Measurements from ENCODE around the gene TLCD3B.

The TLCD3B gene

GRCh38 chr16:29990034-29990433 is 41.0 kb downstream of the TLCD3B start:
- DNase-seq (ENCODE audit: low read depth in 3 of 3, low spot score in 1 of 3) = no peak

DNA sequence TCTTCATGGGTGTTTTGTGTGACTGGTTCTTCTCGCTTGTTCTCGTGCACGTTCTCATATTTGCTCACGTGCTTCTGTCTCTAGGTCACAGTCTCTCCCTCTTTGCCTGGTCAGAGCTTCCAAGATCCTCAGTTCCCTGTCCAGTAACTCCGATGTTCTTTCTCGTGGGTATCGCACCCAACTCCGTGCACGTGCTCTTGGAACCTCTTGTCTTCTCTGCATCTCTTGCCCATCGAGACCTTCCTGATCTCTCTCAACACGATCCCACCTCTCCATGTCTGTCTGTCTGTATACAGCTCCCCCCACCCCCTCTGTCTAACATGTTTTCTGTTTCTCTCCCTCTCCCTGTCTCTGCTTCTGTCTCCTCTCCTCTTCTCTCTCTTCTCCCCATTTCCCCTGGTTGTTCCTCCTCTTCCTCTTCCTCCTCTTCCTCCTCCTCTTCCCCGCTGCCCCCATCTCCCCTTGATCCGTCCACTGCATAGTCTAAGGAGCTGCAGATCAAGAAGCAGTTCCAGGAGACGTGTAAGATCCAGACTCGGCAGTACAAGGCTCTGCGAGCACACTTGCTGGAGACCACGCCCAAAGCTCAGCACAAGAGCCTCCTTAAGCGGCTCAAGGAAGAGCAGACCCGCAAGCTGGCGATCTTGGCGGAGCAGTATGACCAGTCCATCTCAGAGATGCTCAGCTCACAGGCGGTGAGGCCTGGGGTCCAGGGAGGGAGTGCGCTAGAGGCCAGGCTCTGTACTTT is 41.8 kb downstream of the TLCD3B start:
- no peak for DNase-seq (ENCODE audit: low read depth in 3 of 3, low spot score in 1 of 3)

- DNase-seq (ENCODE audit: low read depth in 3 of 3, low spot score in 1 of 3) = no peak
Observed at GRCh38 chr16:29988346-29989075, 42.6 kb downstream of the TLCD3B start.

DNA sequence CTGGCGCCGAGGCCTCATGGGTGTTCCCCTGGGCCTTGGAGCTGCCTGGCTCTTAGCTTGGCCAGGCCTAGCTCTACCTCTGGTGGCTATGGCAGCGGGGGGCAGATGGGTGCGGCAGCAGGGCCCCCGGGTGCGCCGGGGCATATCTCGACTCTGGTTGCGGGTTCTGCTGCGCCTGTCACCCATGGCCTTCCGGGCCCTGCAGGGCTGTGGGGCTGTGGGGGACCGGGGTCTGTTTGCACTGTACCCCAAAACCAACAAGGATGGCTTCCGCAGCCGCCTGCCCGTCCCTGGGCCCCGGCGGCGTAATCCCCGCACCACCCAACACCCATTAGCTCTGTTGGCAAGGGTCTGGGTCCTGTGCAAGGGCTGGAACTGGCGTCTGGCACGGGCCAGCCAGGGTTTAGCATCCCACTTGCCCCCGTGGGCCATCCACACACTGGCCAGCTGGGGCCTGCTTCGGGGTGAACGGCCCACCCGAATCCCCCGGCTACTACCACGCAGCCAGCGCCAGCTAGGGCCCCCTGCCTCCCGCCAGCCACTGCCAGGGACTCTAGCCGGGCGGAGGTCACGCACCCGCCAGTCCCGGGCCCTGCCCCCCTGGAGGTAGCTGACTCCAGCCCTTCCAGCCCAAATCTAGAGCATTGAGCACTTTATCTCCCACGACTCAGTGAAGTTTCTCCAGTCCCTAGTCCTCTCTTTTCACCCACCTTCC is 43.5 kb downstream of the TLCD3B start:
- DNase-seq (ENCODE audit: low read depth in 3 of 3, low spot score in 1 of 3) = no peak

DNA sequence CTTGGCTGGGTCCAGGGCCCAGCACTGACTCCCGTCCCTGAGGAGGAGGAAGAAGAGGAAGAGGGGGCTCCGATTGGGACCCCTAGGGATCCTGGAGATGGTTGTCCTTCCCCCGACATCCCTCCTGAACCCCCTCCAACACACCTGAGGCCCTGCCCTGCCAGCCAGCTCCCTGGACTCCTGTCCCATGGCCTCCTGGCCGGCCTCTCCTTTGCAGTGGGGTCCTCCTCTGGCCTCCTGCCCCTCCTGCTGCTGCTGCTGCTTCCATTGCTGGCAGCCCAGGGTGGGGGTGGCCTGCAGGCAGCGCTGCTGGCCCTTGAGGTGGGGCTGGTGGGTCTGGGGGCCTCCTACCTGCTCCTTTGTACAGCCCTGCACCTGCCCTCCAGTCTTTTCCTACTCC is 44.1 kb downstream of the TLCD3B start:
- no peak for DNase-seq (ENCODE audit: low read depth in 3 of 3, low spot score in 1 of 3)

DNA sequence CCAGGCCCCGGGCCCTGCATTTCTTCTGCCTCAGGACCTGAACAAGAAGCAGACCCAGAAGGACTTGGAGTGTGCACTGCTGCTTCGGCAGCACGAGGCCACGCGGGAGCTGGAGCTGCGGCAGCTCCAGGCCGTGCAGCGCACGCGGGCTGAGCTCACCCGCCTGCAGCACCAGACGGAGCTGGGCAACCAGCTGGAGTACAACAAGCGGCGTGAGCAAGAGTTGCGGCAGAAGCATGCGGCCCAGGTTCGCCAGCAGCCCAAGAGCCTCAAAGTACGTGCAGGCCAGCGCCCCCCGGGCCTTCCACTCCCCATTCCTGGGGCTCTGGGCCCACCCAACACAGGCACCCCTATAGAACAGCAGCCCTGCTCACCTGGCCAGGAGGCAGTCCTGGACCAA is 44.8 kb downstream of the TLCD3B start:
- DNase-seq (ENCODE audit: low read depth in 3 of 3, low spot score in 1 of 3) = no peak

GRCh38 chr16:29985271-29985811 is 45.7 kb downstream of the TLCD3B start:
- DNase-seq (ENCODE audit: low read depth in 3 of 3, low spot score in 1 of 3) = no peak

GRCh38 chr16:29984764-29985147 is 46.3 kb downstream of the TLCD3B start:
- no peak for DNase-seq (ENCODE audit: low read depth in 3 of 3, low spot score in 1 of 3)

- DNase-seq (ENCODE audit: low read depth in 3 of 3, low spot score in 1 of 3) = no peak
Observed at GRCh38 chr16:29984137-29984763, 46.8 kb downstream of the TLCD3B start.

GRCh38 chr16:29983420-29984136 is 47.5 kb downstream of the TLCD3B start:
- no peak for DNase-seq (ENCODE audit: low read depth in 3 of 3, low spot score in 1 of 3)

DNA sequence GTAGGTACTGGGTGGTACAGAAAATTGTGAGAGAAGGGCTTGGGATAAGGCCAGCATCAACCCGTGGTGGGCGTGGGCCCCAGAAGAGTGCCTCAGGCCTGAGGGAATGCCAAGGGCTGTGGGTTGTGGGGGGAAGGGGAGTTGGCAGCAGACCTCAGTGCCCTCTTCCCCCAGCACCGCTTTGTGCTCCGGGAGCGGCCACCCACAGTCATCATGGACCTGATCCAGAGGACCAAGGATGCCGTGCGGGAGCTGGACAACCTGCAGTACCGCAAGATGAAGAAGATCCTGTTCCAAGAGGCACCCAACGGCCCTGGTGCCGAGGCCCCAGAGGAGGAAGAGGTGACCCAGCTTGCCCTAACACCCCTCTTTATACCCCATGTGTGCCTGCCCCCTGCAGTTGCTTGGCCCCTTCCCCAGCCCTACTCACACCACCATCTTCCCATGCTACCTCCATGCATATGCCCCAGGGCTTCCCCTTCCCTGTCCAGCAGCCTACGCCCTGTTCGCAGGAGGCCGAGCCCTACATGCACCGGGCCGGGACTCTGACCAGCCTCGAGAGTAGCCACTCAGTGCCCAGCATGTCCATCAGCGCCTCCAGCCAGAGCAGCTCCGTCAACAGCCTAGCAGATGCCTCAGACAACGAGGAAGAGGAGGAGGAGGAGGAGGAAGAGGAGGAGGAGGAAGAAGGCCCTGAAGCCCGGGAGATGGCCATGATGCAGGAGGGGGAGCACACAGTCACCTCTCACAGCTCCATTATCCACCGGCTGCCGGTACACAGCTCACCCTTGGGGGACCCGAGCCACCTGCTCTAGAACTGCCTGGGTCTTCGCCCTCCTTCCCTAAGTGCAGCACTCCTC is 48.3 kb downstream of the TLCD3B start:
- no peak for DNase-seq (ENCODE audit: low read depth in 3 of 3, low spot score in 1 of 3)

DNA sequence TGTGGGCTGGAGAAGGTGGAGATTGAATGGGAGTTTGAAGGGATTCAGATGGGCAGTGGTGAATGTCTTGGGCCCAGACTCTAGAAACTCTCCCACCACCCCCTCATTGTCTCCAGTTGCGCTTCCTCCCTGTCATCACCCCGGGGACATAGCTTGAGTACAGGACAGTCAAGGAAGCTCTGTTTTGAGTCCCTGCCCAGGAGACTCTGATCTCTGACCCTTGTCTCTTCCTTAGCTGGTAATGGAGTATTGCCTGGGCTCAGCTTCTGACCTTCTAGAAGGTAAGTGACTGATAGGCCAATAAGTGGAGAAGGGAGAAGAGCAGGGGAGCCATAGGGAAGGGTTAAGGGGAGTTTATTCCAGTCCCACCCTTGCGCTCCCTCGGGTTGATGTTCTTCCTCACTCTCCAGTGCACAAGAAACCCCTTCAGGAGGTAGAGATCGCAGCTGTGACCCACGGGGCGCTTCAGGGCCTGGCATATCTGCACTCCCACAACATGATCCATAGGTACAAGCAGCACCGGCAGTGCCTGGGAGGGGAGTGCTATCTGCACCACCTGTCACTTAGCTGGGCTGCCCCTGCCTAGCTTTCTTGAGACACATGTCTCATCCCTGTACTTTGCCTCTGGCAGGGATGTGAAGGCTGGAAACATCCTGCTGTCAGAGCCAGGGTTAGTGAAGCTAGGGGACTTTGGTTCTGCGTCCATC is 52.4 kb downstream of the TLCD3B start:
- no peak for DNase-seq (ENCODE audit: low read depth in 3 of 3, low spot score in 1 of 3)

DNA sequence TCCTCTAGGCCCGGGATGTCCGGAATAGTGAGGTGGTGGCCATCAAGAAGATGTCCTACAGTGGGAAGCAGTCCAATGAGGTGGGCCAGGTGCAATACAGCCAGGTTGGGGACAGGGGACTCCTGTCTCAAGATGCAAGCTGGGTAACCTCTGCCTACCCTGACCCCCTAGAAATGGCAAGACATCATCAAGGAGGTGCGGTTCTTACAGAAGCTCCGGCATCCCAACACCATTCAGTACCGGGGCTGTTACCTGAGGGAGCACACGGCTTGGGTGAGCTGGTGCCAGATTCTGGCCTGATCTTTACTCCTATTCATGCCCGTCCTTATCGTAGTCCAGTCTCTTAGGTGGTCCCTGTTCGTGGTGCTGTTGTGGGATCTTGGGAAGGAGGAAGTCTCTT is 53.0 kb downstream of the TLCD3B start:
- no peak for DNase-seq (ENCODE audit: low read depth in 3 of 3, low spot score in 1 of 3)

DNA sequence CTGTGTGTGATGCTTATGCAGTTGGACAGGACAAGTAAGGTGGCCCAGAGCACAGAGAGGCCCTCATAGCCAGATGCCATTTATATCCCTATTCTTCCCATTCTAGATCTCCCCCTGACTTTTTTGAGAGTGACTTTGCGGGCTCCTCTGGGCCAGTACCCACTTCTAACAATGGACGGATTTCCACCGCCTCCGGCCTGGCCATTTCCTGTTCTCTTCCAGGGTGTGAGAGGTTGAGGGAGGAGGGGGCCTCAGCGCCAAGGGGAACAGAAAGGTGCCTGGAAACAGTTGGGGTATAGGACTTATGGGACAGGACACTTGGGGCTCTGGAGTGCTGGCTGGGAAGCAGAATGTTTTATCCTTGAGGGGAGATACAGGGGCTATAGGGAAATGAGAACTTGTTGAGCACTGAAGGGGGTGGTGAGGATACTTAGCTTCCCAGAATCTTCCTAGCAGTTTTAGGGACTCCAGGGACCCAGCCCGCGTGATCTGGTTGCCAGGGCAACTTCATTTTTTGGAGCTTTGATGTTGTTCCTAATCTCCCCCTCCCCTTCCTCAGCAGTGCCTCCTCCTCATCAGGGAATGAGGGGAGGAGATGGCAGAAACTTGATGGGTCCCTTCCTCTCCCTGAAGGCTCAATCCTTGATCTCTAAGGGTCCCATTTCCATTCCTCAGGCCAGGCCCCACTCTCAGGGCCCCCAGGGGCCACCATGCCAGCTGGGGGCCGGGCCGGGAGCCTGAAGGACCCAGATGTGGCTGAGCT is 53.8 kb downstream of the TLCD3B start:
- no peak for DNase-seq (ENCODE audit: low read depth in 3 of 3, low spot score in 1 of 3)

DNA sequence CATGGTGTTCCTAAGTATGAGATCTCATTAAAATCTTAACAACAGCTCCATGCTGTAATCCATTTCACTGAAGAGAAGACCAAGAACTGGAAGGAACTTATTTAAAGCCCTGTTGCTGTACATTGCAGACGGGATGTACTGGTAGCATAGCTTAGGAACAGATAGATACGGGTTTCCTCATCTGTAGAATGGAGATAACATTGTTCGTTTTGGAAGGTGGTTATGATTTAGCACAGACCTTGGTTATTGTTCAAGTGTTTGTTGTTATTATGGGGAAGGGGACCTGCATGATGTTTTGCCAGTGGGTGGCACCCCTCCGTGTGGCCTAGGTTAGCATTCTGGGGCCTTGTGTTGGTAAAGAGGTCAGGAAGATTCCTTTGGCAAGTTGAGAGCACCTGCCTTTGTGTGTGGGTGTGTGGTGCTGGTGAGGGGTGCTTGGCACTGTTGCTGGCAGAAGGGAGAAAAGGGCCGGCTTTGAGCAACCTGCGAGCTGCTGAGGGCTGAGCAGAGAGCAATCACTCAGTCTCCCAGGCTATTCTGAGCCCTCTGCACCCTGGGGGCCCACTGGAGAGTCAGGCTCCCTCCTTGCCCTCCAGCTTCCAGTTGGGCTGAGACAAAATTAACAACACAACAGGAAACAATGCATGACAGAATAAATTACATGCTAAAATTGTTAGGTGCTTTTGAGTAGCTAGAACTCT is 55.1 kb downstream of the TLCD3B start:
- DNase-seq (ENCODE audit: low read depth in 3 of 3, low spot score in 1 of 3) = no peak

DNA sequence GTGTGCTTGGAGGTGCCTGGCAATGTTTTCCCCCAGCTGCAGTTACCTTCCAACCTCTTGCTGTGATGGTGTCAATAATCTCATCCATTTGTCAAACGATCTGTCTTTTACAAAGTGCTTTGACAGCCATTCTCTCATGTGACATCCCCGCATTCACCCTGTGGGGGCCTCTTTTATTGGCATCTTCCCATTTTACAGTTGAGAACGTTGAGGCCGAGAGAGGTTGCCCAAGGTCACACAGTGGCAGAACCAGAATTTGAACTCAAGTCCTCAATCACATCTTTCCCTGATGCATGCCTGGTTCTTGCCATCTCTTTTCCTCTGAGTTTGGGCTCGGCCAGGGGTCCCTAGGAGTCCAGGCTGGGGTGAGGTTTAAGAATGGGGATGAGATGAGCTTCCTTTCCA is 55.9 kb downstream of the TLCD3B start:
- no peak for DNase-seq (ENCODE audit: low read depth in 3 of 3, low spot score in 1 of 3)

Data from stimulated activated CD4-positive, alpha-beta T cell treated with anti-CD3 and anti-CD28 coated beads, TNF-alpha, amount 100 ng/mL, for 1 hour (primary cell).